COLO668 (cell line): ENCODE measurements around the gene PTPRN2.
"Not testable (repeated sequence)": the region's sequence is repeated elsewhere in the genome, so short reads cannot be mapped to it uniquely, and the experiment has no call there.

Experiments
- DNase-seq: peaks from one replicate; lab custom pipeline; 2025; ENCODE audit not compliant: unreplicated experiment; lab: John Stamatoyannopoulos, UW

The PTPRN2 gene

GRCh38 chr7:158164101-158165095, 423.2 kb downstream of the PTPRN2 start:
- no peak for DNase-seq

- no peak for DNase-seq
These were observed 426.4 kb downstream of the PTPRN2 start for GRCh38 chr7:158161194-158161593.

GRCh38 chr7:158160199-158160598, 427.4 kb downstream of the PTPRN2 start:
- DNase-seq, result no peak

GRCh38 chr7:158157460-158157859, 430.2 kb downstream of the PTPRN2 start:
- no peak for DNase-seq

- not testable (repeated sequence) for DNase-seq
These were observed 436.4 kb downstream of the PTPRN2 start for GRCh38 chr7:158151273-158151672.

- no peak for DNase-seq
These were observed 437.4 kb downstream of the PTPRN2 start for GRCh38 chr7:158150234-158150633.

- DNase-seq, result not testable (repeated sequence)
These were observed 440.2 kb downstream of the PTPRN2 start for GRCh38 chr7:158147431-158147830.

GRCh38 chr7:158145370-158145769, 442.3 kb downstream of the PTPRN2 start:
- DNase-seq, result no peak

GRCh38 chr7:158143196-158144120, 444.2 kb downstream of the PTPRN2 start:
- DNase-seq, result no peak

GRCh38 chr7:158142657-158143056, 445.0 kb downstream of the PTPRN2 start:
- DNase-seq, result no peak

GRCh38 chr7:158141806-158142518, 445.7 kb downstream of the PTPRN2 start:
- no peak for DNase-seq

- DNase-seq, result no peak
These were observed 446.4 kb downstream of the PTPRN2 start for GRCh38 chr7:158141221-158141582.

GRCh38 chr7:158140538-158141220, 446.9 kb downstream of the PTPRN2 start:
- no peak for DNase-seq

GRCh38 chr7:158139499-158139898, 448.1 kb downstream of the PTPRN2 start:
- no peak for DNase-seq

- DNase-seq, result no peak
These were observed 449.4 kb downstream of the PTPRN2 start for GRCh38 chr7:158138329-158138597.

GRCh38 chr7:158137516-158138328, 449.9 kb downstream of the PTPRN2 start:
- no peak for DNase-seq

- DNase-seq, result no peak
These were observed 451.7 kb downstream of the PTPRN2 start for GRCh38 chr7:158135931-158136330.

- DNase-seq, result no peak
These were observed 452.8 kb downstream of the PTPRN2 start for GRCh38 chr7:158134824-158135223.

GRCh38 chr7:158133515-158134271, 453.9 kb downstream of the PTPRN2 start:
- DNase-seq, result no peak
